T-helper 9 cell (primary cell): ENCODE data around the gene JAK1.
"Not testable (repeated sequence)": the region's sequence is repeated elsewhere in the genome, so short reads cannot be mapped to it uniquely, and the experiment has no call there.

ENCODE experiments used
- DNase-seq: peaks from one replicate; pipeline ENCODE4 v3.0.0-alpha.2; 2020

JAK1 gene

DNA sequence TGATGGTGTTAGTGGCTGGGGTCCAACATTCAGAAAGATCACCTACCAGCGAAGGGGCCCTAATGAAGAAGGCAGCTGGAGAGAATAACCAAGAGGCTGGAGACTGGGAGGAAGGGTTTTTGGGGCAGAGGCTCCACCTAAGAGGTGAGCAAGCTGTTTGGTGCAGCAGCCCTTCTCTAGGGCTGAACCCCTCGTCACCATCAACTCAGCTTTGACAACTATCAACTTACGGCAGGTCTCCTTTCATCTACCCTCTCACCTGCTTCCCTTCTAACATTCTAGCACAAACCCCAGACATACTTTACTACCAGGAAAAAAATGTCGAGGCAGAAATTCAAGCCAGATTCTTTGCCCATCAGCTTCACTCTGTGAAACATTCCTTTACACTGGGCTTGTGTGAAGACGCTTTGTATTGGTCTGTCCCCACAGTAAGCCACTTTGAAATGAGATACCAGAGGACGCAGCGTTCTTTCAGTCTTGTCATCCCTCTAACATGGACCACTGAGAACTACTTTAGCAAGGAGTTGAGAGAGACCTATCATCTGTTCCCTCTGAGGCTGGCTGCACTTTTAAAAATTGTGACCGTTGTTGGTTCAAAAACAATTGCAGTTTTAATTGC lies 136.8 kb downstream of the JAK1 start:
- DNase-seq, result no peak

DNA sequence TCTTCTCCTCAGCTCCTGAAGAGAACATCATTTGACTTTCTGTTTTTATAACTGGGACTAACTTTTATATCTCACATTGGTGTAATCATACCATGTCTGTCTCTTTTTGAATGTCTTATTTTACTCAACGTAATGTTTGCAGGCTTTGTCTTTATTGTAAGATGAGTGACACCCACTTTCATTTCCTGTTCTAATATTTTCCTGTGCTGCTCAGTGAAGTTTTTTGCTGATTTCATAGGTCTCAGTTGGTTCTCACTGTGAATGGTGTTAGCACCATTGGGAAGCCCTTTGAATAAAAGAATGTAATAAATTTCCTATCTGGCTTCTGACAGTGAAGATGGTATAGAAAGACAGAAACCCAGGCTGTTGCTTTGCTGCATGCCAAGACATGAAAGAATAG lies 137.5 kb downstream of the JAK1 start:
- no peak for DNase-seq

DNA sequence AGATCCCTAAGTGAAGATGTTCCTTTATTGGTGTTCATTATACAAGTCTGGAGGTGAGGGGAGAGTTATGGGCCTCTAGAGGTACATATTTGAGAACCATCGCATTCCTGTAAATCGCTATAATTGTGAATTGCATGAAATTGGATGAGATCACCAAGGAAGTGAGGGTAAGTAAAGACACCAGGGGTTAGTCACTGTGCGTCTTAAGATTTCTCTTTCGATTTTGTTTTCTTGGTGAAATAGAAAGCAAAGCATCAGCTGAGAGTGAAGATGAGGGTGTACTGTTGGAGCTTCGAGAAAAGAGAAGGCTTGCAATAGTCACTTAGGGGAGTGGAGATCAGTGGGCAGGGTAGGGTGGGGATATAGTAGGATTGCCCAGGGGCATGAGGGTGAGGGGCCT lies 139.4 kb downstream of the JAK1 start:
- no peak for DNase-seq

DNA sequence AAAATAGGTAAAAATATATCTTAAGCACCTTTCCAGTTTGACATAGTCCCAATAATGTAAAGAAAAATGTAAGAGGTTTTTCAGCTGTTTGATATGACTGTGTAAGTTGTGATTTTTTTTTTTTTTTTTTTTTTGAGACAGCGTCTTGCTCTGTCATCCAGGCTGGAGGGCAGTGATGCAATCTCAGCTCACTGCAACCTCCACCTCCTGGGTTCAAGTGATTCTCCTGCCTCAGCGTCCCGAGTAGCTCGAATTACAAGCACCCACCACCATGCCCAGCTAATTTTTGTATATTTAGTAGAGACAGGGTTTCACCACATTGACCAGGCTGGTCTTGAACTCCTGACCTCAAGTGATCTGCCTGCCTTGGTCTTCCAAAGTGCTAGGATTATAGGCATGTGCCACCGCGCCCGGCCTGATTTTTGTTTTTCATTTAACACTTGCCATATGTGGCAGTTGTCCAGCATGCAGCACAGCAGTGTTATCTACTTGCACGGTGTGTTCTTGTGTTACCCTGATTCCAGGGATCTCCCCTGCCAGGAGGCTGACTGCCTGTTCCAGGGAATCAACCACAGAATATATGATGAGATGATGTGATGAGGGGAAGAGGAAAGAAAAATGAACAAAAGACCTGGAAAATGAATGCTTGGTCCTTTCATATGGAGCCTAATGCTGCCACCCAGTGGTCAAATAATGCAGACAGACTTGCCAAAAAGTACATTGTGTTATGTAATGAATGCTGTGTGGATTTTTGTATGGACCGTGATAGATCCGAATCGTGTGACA lies 142.5 kb downstream of the JAK1 start:
- DNase-seq, result peak; percentile 33

DNA sequence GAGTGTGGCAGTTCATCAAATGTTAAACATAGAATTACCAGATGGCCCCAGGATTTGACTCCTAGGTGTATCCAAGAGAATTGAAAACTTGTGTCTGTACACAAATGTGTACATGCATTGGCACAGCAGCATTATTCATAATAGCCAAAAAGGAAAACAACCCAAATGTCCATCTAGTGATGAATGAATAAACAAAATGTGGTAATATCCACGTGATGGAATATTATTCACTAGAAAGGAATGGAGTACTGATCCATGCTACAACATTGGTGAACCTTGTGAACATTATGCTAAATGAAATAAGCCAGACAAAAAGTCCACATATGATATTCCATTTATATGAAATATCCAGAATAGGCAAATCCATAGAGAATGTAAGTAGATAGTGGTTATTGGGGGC lies 143.7 kb downstream of the JAK1 start:
- DNase-seq, result no peak

DNA sequence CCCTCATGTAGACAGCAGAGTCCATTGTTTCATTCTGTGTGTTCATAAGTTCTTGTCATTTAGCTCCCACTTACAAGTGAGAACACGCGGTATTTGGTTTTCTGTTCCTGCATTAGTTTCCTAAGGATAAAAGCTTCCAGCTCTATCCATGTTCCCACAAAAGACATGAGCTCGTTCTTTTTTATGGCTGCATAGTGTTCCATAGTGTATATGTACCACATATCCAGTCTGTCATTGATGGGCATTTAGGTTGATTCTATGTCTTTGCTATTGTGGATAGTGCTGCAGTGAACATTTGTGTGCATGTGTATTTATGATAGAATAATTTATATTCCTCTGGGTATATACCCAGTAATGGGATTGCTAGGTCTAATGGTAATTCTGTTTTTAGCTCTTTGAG lies 145.8 kb downstream of the JAK1 start:
- DNase-seq, result not testable (repeated sequence)

DNA sequence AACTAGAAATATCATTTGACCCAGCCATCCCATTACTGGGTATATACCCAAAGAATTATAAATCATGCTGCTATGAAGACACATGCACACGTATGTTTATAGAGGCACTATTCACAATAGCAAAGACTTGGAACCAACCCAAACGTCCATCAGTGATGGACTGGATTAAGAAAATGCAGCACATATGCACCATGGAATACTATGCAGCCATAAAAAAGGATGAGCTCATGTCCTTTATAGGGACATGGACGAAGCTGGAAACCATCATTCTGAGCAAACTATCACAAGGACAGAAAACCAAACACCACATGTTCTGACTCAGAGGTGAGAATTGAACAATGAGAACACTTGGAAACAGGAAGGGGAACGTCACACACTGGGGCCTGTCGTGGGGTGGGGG lies 149.0 kb downstream of the JAK1 start:
- not testable (repeated sequence) for DNase-seq

DNA sequence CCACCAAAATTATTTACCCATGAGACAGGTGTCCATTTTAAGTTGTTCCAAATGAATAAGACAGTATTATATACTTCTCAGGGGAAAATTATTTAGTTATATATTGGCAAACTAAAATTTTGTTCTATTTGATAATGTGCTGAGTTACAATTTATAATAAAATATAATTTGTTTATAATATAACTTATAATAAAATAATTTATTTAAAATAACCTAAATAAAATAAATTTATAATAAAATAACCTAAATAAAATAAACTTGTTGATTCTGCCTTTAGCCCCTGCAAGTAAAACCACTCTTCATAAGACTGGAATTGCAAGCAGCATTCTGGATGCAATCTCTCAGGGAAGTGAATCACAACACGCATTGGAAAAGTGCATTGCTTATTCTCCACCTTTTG lies 151.9 kb downstream of the JAK1 start:
- DNase-seq, result no peak

DNA sequence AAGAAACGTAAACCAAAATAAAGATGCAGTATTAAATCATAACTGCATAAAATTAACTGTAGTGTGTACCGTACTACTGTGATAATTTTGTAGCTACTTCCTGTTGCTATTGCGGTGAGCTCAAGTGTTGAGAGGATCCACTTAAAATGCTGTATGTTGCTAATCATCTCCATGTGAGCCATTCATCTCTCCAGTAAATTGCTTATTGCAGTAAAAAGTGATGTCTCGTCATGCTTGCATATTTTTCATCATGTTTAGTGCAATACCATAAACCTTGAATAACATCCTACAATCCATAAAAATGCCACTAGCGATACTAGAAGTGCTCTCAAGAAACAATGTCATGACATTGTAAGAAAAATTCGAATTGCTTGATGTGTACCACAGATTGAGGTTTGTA lies 155.2 kb downstream of the JAK1 start:
- DNase-seq, result no peak

DNA sequence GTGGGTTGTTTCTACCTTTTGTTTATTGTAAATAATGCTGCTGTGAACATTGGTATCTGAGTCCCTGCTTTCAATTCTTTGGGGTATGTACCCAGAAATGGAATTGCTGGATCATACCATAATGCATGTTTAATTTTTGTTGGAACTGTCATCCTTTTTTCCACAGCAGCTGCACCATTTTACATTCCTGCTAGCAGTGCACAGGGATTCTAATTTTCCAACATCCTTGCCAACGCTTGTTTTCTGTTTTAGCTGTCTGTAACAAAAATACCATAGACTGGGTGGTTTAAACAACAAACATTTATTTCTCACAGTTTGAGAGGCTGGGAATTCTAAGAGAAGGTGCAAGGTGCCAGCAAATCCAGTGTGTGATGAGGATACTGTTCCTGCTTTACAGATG lies 156.3 kb downstream of the JAK1 start:
- DNase-seq, result no peak

DNA sequence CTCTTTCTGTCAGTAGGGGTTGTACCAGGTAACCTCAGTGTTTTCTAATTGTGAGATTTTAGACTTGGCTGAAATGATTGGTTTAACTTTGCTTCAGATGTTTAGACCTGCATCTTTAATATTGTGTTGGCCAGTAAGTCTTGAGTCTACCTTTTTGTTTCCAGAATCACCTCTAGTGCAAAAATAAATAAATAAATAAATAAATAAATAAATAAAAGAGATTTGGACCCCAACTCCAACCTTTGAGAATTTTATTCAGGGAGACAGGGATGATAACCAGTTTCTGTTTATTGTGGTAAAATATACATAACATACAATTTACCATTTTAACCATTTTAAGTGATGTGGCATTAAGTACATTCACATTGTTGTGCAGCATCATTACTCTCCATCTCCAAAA lies 157.0 kb downstream of the JAK1 start:
- DNase-seq, result no peak

DNA sequence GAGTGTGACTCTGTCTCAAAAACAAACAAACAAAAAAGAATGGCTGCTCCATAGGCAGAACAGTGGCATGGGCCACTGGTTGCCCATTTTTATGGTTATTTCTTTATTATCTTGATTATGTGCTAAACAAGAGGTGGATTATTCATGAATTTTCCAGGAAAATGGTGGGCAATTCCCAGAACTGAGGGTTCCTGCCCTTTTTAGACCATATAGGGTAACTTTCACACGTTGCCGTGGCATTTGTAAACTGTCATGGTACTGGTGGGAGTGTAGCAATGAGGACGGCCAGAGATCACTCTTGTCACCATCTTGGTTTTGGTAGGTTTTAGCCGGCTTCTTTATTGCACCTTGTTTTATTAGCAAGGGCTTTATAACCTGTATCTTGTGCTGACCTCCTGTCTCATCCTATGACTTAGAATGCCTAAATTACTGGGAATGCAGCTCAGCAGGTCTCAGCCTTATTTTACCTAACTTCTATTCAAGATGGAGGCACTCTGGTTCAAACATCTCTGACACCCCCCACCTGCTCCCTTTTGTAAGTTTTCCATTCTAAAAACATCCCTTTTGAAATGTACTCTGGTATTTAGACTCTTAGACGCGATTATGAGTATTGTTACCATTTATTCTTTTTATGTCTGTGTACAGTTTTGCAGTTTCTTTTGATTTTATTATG lies 164.4 kb downstream of the JAK1 start:
- no peak for DNase-seq

DNA sequence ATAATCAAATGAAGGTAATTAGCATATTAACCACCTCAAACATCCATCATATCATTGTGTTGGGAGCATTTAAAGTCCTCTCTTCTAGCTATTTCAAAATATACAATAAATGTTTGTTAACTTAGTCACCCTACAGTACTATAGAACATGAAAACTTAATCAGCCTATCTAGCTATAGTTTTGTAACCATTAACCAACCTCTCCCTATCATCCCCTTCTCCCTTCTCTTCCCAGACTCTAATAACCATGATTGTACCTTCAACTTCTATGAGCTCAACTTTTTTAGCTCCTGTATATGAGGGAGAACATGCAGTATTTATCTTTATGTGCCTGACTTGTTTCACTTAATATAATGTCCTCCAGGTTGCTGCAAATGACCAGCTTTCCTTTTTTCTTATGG lies 167.5 kb downstream of the JAK1 start:
- no peak for DNase-seq

DNA sequence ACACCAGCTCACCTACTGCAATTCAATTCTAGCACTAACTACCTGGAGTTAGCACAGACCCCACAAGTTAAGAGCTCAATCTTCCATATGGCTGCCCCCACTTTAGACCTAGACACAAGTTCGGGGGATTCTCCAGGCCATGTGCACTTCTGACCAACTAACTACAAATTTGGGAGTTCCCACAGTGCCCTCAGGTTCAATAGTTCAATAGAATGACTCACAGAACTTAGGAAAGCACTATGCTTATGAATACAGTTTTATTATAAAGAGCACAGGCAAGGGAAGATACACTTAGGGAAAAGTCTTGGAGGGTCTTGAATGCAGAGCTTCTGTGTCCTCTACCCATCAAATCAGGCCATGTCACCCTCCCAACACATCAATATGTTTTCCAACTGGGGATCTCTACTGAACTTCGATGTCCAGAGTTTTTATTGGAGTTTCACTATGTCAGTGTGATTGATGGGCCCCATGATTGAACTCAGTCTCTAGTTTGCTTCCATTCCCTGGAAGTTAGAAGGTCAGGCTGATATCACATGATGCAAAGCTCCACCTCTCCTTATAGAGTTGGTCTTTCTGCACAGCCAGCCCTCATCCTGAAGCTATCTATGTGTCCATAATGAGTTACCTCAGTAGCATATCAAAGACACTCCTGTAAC lies 175.4 kb downstream of the JAK1 start:
- DNase-seq, result no peak
